HEK293 (cell line): Measurements from ENCODE around the gene CDC73.

Source experiments
- CTCF ChIA-PET: fragments of 350-600 bp; formaldehyde crosslinking; extraction: SDS; loops from one replicate; lab custom pipeline; 2021; ENCODE audit warnings: antibody characterized with exemption; lab: Yijun Ruan, JAX
- POLR2A ChIA-PET: fragments of 300-600 bp; formaldehyde crosslinking; extraction: SDS; loops from one replicate; lab custom pipeline; 2020; ENCODE audit warnings: antibody characterized with exemption, inconsistent platforms; lab: Yijun Ruan, JAX
- H3K27ac ChIP-seq: fragments of 200-500 bp; sonication (Bioruptor generic); 2 replicates; pipeline ENCODE4 v1.5.1; 2014; ENCODE audit warnings: low read depth, low read length, control low read depth, inconsistent platforms; ENCODE audit errors: extremely low read depth
- H3K36me3 ChIP-seq, 2 experiments: fragments of 200-500 bp in 1 of 2; sonication (Bioruptor generic) in 1 of 2; 1 replicate in 1 of 2; 2 replicates in 1 of 2; pipeline ENCODE4 v1.5.1; 2014 to 2017; ENCODE audit warnings: inconsistent platforms in 2 of 2, low read length in 2 of 2; ENCODE audit not compliant: control insufficient read depth in 2 of 2, insufficient read depth in 1 of 2
- H3K4me1 ChIP-seq: fragments of 200-500 bp; sonication (Bioruptor generic); 2 replicates; pipeline ENCODE4 v1.5.1; 2014; ENCODE audit warnings: mild to moderate bottlenecking, low read length, inconsistent platforms; ENCODE audit not compliant: control insufficient read depth, insufficient read depth
- H3K4me3 ChIP-seq: 2 replicates; pipeline ENCODE4 v1.5.1; 2011; ENCODE audit warnings: low read depth, mild to moderate bottlenecking, control low read depth, low read length, moderate library complexity
- H3K9me3 ChIP-seq: fragments of 200-500 bp; sonication (Bioruptor generic); 2 replicates; pipeline ENCODE4 v1.5.1; 2014; ENCODE audit warnings: low read depth, low read length, inconsistent platforms; ENCODE audit not compliant: control insufficient read depth, insufficient read depth
- FEZF1 ChIP-seq: fragments of 450-650 bp; formaldehyde crosslinking; IDR thresholded peaks from 2 replicates; pipeline ENCODE4 v1.5.1; 2016; ENCODE audit warnings: missing biosample characterization, missing genetic modification characterization
- HOXA7 ChIP-seq: sonication (generic); formaldehyde crosslinking; IDR thresholded peaks from 2 replicates; pipeline ENCODE4 v1.8.1; 2022; ENCODE audit warnings: missing genetic modification reagents, borderline replicate concordance
- IKZF3 ChIP-seq: fragments of 450-650 bp; IDR thresholded peaks from 2 replicates; pipeline ENCODE4 v1.5.0; 2018; ENCODE audit warnings: missing biosample characterization, mild to moderate bottlenecking, missing genetic modification characterization, moderate library complexity
- KLF1 ChIP-seq: fragments of 450-650 bp; formaldehyde crosslinking; IDR thresholded peaks from 2 replicates; pipeline ENCODE4 v1.5.1; 2016; ENCODE audit warnings: missing biosample characterization, missing genetic modification characterization
- ZBTB17 ChIP-seq: fragments of 450-650 bp; formaldehyde crosslinking; IDR thresholded peaks from 2 replicates; pipeline ENCODE4 v1.5.1; 2016; ENCODE audit warnings: missing biosample characterization, missing genetic modification characterization
- ZNF10 ChIP-seq: fragments of 450-650 bp; formaldehyde crosslinking; IDR thresholded peaks from 2 replicates; pipeline ENCODE4 v1.5.1; 2017; ENCODE audit warnings: missing biosample characterization, missing genetic modification characterization
- ZNF157 ChIP-seq: fragments of 450-650 bp; formaldehyde crosslinking; IDR thresholded peaks from 2 replicates; pipeline ENCODE4 v1.5.1; 2016; ENCODE audit warnings: missing biosample characterization, missing genetic modification characterization
- ZNF26 ChIP-seq: fragments of 450-650 bp; formaldehyde crosslinking; IDR thresholded peaks from 2 replicates; pipeline ENCODE4 v1.5.1; 2016; ENCODE audit warnings: missing biosample characterization, missing genetic modification characterization
- ZNF280D ChIP-seq: fragments of 450-650 bp; formaldehyde crosslinking; IDR thresholded peaks from 2 replicates; pipeline ENCODE4 v1.5.1; 2016; ENCODE audit warnings: missing biosample characterization, missing genetic modification characterization
- ZNF324 ChIP-seq: fragments of 450-650 bp; formaldehyde crosslinking; IDR thresholded peaks from 2 replicates; pipeline ENCODE4 v1.5.1; 2016; ENCODE audit warnings: missing biosample characterization, missing genetic modification characterization
- ZNF341 ChIP-seq: fragments of 450-650 bp; formaldehyde crosslinking; IDR thresholded peaks from 2 replicates; pipeline ENCODE4; 2016; ENCODE audit warnings: low read depth, missing biosample characterization, missing genetic modification characterization
- ZNF416 ChIP-seq: fragments of 450-650 bp; formaldehyde crosslinking; IDR thresholded peaks from 2 replicates; pipeline ENCODE4 v1.5.1; 2016; ENCODE audit warnings: missing biosample characterization, missing genetic modification characterization
- ZNF529 ChIP-seq: fragments of 450-650 bp; formaldehyde crosslinking; IDR thresholded peaks from 2 replicates; pipeline ENCODE4 v1.5.1; 2017; ENCODE audit warnings: missing genetic modification characterization, missing biosample characterization; ENCODE audit not compliant: insufficient replicate concordance
- ZNF596 ChIP-seq: fragments of 450-650 bp; IDR thresholded peaks from 2 replicates; pipeline ENCODE4 v1.5.0; 2018; ENCODE audit warnings: missing biosample characterization, mild to moderate bottlenecking, missing genetic modification characterization, moderate library complexity
- ZNF677 ChIP-seq: fragments of 450-650 bp; IDR thresholded peaks from 2 replicates; pipeline ENCODE4 v1.5.0; 2018; ENCODE audit warnings: missing biosample characterization, mild to moderate bottlenecking, missing genetic modification characterization, moderate library complexity
- ZNF791 ChIP-seq: fragments of 450-650 bp; formaldehyde crosslinking; IDR thresholded peaks from 2 replicates; pipeline ENCODE4 v1.5.1; 2016; ENCODE audit warnings: missing biosample characterization, missing genetic modification characterization
- ZNF792 ChIP-seq: fragments of 450-650 bp; formaldehyde crosslinking; IDR thresholded peaks from 2 replicates; pipeline ENCODE4 v1.5.1; 2016; ENCODE audit warnings: missing biosample characterization, missing genetic modification characterization
- ZNF837 ChIP-seq: fragments of 450-650 bp; formaldehyde crosslinking; IDR thresholded peaks from 2 replicates; pipeline ENCODE4 v1.5.1; 2016; ENCODE audit warnings: missing biosample characterization, missing genetic modification characterization
- TF ChIP-seq, protein P1 (sequence below): fragments of 450-650 bp; formaldehyde crosslinking; IDR thresholded peaks from 2 replicates; pipeline ENCODE4 v1.5.1; 2016; ENCODE audit warnings: missing biosample characterization, missing genetic modification characterization
- TF ChIP-seq, protein P2 (sequence below): fragments of 450-650 bp; IDR thresholded peaks from 2 replicates; pipeline ENCODE4 v1.5.1; 2018; ENCODE audit warnings: missing biosample characterization, missing genetic modification characterization

The CDC73 gene

DNA sequence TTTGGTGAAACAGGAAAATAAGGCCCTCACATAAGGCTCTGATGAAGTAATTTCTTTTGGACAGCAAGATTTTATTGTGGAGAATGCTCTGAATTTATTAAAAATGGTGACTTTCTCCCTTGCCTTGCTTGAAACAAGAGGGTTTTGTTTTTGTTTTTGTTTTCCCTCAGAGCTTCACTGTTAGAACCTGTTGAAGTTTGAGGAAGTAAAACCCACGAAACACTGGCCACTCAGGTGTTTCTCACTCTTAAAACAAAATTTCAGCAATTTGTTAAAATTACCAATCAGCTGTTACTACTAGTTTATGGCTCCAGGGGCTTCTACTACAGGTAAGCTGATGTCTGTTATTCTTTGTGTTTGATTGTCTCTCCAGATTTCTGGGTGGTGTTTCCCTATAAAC is 177.2 kb downstream of the CDC73 start:
- TF ChIP-seq FEZF1 (tag by site-specific recombination): no peak
- TF ChIP-seq KLF1 (tag by site-specific recombination): no peak
- no peak for TF ChIP-seq ZNF26 (tag by site-specific recombination)
- no peak for TF ChIP-seq ZNF10 (tag by site-specific recombination)
- no peak for TF ChIP-seq ZNF792 (tag by site-specific recombination)
- no peak for TF ChIP-seq ZNF529 (tag by site-specific recombination)
- TF ChIP-seq IKZF3 (tag by site-specific recombination): no peak
- Histone ChIP-seq H3K4me1 (no peaks in the 10 kb centered on the region), H3K27ac (no peak overlapping the region), H3K4me3 (no peak overlapping the region), H3K36me3 (no peaks in the 10 kb centered on the region), H3K9me3 (no peaks in the 10 kb centered on the region)
- ChIA-PET POLR2A (no interaction called here), CTCF (no interaction called here)

DNA sequence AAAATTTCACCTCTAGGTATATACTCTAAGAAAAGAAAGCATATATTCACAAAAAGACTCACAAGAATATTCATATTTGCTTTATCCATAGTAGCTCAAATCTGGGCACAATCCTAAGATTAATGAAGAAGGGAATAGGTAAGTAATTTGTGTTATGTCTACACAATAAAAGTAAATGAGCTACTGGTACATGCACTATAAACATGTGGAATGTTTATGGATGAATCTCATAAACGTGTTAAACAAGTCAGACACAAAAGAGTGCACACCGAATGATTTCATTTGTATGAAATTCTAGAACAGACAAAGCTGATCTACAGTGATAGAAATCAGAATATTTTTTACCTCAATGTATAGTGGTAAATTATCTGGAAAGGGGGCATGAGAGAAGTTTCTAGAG is 179.9 kb downstream of the CDC73 start:
- POLR2A ChIA-PET: no interaction called here
- H3K4me3 ChIP-seq: no peak overlapping the region
- no peak for TF ChIP-seq ZNF416
- TF ChIP-seq ZNF341 (tag by site-specific recombination): no peak
- TF ChIP-seq ZBTB17 (tag by site-specific recombination): no peak
- TF ChIP-seq ZNF157 (tag by site-specific recombination): no peak
- no peak for TF ChIP-seq ZNF791 (tag by site-specific recombination)
- TF ChIP-seq, protein P1, sequence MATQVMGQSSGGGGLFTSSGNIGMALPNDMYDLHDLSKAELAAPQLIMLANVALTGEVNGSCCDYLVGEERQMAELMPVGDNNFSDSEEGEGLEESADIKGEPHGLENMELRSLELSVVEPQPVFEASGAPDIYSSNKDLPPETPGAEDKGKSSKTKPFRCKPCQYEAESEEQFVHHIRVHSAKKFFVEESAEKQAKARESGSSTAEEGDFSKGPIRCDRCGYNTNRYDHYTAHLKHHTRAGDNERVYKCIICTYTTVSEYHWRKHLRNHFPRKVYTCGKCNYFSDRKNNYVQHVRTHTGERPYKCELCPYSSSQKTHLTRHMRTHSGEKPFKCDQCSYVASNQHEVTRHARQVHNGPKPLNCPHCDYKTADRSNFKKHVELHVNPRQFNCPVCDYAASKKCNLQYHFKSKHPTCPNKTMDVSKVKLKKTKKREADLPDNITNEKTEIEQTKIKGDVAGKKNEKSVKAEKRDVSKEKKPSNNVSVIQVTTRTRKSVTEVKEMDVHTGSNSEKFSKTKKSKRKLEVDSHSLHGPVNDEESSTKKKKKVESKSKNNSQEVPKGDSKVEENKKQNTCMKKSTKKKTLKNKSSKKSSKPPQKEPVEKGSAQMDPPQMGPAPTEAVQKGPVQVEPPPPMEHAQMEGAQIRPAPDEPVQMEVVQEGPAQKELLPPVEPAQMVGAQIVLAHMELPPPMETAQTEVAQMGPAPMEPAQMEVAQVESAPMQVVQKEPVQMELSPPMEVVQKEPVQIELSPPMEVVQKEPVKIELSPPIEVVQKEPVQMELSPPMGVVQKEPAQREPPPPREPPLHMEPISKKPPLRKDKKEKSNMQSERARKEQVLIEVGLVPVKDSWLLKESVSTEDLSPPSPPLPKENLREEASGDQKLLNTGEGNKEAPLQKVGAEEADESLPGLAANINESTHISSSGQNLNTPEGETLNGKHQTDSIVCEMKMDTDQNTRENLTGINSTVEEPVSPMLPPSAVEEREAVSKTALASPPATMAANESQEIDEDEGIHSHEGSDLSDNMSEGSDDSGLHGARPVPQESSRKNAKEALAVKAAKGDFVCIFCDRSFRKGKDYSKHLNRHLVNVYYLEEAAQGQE: no peak
- TF ChIP-seq HOXA7 (CRISPR knock-in tag): no peak
- no peak for TF ChIP-seq ZNF280D (tag by site-specific recombination)
- TF ChIP-seq ZNF837 (tag by site-specific recombination): no peak
- TF ChIP-seq, protein P2, sequence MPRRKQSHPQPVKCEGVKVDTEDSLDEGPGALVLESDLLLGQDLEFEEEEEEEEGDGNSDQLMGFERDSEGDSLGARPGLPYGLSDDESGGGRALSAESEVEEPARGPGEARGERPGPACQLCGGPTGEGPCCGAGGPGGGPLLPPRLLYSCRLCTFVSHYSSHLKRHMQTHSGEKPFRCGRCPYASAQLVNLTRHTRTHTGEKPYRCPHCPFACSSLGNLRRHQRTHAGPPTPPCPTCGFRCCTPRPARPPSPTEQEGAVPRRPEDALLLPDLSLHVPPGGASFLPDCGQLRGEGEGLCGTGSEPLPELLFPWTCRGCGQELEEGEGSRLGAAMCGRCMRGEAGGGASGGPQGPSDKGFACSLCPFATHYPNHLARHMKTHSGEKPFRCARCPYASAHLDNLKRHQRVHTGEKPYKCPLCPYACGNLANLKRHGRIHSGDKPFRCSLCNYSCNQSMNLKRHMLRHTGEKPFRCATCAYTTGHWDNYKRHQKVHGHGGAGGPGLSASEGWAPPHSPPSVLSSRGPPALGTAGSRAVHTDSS (tag by site-specific recombination): no peak
- no peak for TF ChIP-seq ZNF677
- no peak for TF ChIP-seq ZNF596
- TF ChIP-seq ZNF324: no peak
- TF ChIP-seq, all 188 proteins: peak for 0
- no peaks in the 10 kb centered on the region for H3K4me1 ChIP-seq
- no peak overlapping the region for H3K27ac ChIP-seq
- no peaks in the 10 kb centered on the region for H3K36me3 ChIP-seq
- H3K9me3 ChIP-seq: no peaks in the 10 kb centered on the region
- CTCF ChIA-PET: no interaction called here
